GM19395 (cell line): ENCODE results near the gene SH3BP1.

Source experiments
- ATAC-seq: cut with Tn5 transposase; IDR thresholded peaks from one replicate; pipeline ENCODE4 v1.9.1; 2021; ENCODE audit warnings: mild to moderate bottlenecking, moderate library complexity; ENCODE audit not compliant: unreplicated experiment

The SH3BP1 gene

GRCh38 chr22:37616201-37617083 is 23.0 kb upstream of the SH3BP1 start:
- no peak for ATAC-seq

DNA sequence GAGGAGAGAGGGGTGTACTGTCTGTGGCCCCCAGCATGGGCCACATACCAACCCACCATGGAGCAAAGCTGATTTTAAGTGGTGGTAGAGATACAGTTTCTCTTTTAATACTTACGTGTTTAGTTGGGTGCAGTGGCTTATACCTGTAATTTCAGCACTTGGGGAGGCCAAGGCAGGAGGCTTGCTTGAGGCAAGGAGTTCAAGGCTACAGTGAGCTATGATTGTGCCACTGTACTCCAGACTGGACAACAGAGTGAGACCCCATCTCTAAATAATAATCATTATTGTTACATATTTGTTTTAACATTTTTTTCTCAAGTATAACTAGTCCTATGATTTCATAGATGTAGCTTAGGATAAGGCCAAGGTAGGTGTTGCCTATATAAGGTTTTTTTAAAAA is 22.0 kb upstream of the SH3BP1 start:
- ATAC-seq, result no peak

- ATAC-seq, result no peak
Observed at GRCh38 chr22:37618072-37618656, 21.3 kb upstream of the SH3BP1 start.

DNA sequence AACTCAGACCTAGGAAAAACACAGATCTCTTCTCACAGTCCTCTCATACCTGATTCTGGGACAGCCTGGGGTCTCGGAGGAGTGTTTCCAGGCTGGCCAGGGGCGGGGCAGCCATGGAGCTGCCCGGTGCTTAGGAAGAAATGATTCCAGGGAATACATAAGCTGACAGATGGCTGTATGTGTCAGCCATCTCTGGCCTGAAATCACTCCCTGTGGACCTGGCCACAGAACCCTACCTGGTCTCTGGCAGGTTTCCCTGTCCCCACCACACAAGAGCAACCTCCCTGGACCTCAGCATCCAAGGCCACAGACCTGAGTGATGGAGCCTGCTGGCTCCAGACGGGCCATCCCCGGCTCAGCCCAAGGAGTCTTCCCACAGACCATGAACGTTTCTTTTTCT is 20.8 kb upstream of the SH3BP1 start:
- no peak for ATAC-seq

DNA sequence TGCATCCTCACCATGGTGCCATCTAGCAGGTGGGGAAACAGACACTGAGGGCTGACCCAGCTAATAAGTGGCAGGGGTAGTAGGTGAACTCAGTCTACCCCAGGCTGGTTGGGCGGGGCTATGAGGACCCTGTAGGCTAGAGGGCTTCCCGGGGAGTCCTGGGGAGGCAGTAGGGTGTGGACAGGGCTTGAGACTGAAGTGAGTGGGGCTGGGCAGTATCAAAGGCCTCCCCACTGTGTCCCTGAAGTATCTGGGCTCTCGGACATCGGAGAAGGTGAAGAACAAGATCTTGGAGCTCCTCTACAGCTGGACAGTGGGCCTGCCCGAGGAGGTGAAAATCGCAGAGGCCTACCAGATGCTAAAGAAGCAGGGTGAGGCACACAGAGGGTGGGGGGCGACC is 19.5 kb upstream of the SH3BP1 start:
- ATAC-seq, result no peak

DNA sequence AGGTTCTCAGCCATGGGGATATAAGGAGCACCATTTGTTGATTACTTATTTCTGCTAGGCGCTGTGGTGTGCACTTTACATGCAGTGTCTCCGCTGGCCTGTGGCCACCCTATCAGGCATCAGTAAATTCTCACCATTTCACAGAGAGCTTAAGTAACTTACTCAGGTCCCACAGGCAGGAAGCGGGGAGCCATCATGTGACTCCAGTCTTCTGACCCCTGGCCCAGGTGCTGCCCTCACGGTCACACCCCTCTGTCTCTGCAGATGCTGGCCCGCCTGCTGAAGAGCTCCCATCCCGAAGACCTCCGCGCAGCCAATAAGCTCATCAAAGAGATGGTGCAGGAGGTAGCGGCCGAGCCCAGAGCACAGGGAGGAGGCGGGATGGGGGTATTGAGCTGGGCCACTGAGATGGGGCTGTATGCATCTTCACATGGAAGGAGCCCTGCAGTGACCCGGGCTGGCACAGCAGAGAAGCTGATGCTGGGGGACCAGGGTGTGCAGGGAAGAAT is 18.1 kb upstream of the SH3BP1 start:
- ATAC-seq, result no peak

- ATAC-seq, result no peak
Observed at GRCh38 chr22:37623075-37624016, 16.1 kb upstream of the SH3BP1 start.

GRCh38 chr22:37624017-37624365 is 15.5 kb upstream of the SH3BP1 start:
- no peak for ATAC-seq

DNA sequence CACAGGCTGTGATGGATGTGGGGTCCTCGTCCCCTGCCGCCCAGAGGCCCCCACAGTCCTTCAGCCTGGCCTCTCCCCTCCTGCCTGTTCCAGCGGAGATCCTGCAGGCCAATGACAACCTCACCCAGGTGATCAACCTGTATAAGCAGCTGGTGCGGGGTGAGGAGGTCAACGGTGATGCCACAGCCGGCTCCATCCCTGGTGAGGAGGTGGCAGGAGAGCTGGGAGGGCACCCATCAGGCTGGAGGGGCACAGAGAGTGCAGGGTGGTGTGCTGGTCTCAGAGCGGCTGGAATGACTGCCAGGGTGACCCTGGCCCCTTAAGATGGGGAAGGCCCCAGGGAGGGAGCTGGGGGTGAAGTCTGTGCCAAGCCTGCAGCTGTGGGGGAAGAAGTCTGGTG is 14.6 kb upstream of the SH3BP1 start:
- ATAC-seq, result no peak

DNA sequence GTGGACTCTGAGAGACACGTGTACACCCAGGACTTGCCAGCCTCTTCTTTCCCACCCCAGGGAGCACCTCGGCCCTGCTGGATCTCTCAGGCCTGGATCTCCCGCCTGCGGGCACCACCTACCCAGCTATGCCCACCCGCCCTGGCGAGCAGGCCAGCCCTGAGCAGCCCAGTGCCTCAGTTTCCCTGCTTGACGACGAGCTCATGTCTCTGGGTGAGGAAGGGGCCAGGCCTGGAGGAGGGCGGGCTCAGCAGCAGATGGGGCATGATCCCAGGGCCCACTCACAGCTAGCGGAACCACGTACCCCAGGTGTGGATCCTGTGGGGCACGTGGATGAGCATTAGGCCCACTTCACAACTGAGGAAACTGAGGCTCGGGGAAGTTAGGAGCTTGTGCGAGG is 13.7 kb upstream of the SH3BP1 start:
- ATAC-seq, result no peak

- ATAC-seq, result no peak
Observed at GRCh38 chr22:37626144-37626543, 13.3 kb upstream of the SH3BP1 start.

GRCh38 chr22:37626556-37627075 is 12.9 kb upstream of the SH3BP1 start:
- ATAC-seq, result no peak

GRCh38 chr22:37627121-37627520 is 12.3 kb upstream of the SH3BP1 start:
- no peak for ATAC-seq

GRCh38 chr22:37627545-37627944 is 11.9 kb upstream of the SH3BP1 start:
- ATAC-seq, result no peak

DNA sequence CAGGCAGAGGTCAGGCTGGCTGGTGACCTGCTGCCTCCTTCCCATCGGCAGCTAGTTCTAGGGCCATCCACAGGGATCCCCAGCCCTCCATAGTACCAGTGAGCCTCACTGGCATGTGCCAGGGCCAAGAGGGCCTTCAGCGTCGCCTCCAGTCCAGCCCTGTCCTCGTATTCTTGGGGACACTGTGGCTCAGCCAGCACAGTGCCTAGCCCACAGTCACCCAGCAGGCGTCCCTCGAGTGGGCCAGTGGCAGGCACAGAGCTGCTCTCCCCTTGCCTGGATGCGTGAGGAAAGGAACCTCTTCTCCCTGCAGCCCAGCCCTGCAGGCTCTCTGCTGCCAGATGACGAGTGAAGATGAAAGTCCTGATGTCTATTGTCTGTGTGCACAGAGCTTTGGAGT is 10.6 kb upstream of the SH3BP1 start:
- ATAC-seq, result no peak

DNA sequence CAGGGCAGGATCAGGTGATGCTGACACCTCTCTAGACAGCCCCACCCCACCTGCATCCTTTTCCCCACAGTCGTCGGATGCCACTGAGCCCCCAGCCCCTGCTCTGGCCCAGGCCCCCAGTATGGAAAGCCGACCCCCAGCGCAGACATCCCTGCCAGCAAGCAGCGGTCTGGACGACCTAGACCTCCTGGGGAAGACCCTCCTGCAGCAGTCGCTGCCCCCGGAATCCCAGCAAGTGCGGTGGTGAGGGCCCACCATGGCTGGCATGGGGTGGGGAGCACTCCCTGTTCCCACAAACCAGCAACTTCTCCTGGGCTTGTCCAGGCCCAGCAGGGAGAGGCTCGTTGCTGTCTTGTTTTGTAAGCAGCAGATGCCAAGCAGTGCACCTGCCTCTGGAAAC is 9.5 kb upstream of the SH3BP1 start:
- ATAC-seq, result no peak

DNA sequence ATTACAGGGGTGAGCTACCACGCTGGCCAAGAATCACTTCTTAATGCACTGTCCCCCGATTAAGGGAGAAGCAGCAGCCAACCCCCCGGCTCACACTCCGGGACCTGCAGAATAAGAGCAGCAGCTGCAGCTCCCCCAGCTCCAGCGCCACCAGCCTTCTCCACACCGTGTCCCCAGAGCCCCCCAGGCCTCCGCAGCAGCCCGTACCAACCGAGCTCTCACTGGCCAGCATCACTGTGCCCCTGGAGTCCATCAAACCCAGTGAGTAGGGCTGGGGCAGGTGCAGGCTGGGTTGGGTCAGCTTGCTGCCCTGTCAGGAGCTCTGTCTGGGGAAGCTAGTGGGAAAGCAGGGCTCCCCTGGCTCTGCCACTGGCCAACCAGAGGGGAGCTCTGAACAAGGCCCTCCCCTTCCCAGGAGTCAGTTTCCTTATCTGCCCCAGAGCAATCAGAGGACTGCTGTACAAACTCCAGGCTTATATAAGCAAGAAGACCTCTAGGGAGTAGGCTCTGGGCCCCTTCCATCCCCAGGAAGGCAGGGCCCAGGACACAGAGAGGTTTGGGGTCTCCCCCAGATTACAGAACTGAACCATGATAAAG is 8.5 kb upstream of the SH3BP1 start:
- no peak for ATAC-seq

- ATAC-seq, result no peak
Observed at GRCh38 chr22:37631448-37632173, 7.9 kb upstream of the SH3BP1 start.

DNA sequence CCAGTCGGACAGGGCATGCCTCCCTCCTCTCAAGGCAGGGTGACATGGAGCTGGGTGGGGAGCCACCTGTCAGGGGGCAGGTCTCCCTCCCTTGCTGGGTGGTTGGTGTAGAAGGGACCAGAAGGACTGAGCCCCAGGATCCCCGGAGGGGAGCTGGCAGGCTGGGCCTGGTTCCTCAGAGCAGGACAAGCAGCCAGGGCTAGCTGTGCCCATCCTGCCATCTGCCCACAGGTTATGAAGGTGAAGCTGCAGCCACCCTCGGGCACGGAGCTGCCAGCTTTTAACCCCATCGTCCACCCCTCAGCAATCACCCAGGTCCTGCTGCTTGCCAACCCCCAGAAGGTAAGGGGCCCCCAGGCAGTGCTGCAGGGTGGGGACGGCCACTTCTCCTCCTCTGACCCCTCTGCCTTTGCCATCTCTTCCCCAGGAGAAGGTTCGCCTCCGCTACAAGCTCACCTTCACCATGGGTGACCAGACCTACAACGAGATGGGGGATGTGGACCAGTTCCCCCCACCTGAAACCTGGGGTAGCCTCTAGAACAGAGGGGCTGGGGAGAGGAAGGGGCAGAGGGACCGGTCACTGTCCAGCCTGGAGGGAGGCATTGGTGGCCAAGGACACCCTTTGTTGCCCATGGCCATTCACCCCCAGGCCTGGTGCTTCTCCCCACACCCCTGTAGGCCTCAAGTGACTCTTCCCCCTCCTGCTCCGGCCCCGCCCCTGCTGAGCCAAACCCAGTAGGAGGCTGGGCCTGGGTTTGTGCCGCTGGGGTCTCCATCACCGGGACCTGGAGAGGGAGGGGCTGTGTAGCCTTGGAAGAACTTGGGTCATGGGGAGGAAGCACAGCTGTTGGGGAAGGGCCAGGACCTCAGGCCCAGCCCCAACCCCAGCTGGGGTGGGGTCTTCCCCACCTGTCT is 7.0 kb upstream of the SH3BP1 start:
- ATAC-seq, result no peak
